Naive thymus-derived CD4-positive, alpha-beta T cell (primary cell): ENCODE results near the gene JPT2. TPM values are rescaled to one million over a fixed set of nuclear protein-coding genes. Genes with fewer than 3 reads are reported as not detected.

Experiments used
- ATAC-seq: fragments of 150-1000 bp; cut with Tn5 transposase; 2 replicates; pipeline ENCODE4 v1.10.0; 2021; ENCODE audit warnings: mild to moderate bottlenecking, moderate library complexity
- CTCF ChIA-PET: fragments of 350-600 bp; sonication (Branson Sonifier 250); formaldehyde crosslinking; loops from one replicate; lab custom pipeline; 2021; ENCODE audit warnings: antibody characterized with exemption; lab: Charles Lee
- POLR2A ChIA-PET: fragments of 350-600 bp; sonication (Branson Sonifier 250); formaldehyde crosslinking; loops from one replicate; lab custom pipeline; 2021; ENCODE audit warnings: antibody characterized with exemption, inconsistent platforms; lab: Charles Lee
- DNase-seq, 9 donors: peaks; one replicate each; pipeline versions ENCODE4 v3.0.0 to v3.0.0-alpha.2; 2020 to 2022; ENCODE audit warnings: mixed read lengths in 1 of 9
- H3K27ac ChIP-seq: one replicate; pipeline ENCODE4 v1.7.0; 2013; ENCODE audit warnings: mild to moderate bottlenecking, low read depth, low read length, moderate library complexity
- H3K27me3 ChIP-seq, 2 donors: one replicate each; pipeline ENCODE4 v1.7.0; 2013; ENCODE audit warnings: low read length in 2 of 2, mild to moderate bottlenecking in 2 of 2, moderate library complexity in 2 of 2; ENCODE audit not compliant: control insufficient read depth in 2 of 2, insufficient read depth in 2 of 2
- H3K36me3 ChIP-seq, 3 experiments: 1 replicate in 2 of 3; 2 replicates in 1 of 3; pipeline ENCODE4 v1.7.0; 2013; ENCODE audit warnings: low read length in 3 of 3, mild to moderate bottlenecking in 3 of 3, moderate library complexity in 1 of 3; ENCODE audit not compliant: insufficient read depth in 3 of 3, control insufficient read depth in 2 of 3
- H3K4me1 ChIP-seq, 2 donors: one replicate each; pipeline ENCODE4 v1.7.0; 2013; ENCODE audit warnings: low read length in 2 of 2, mild to moderate bottlenecking in 2 of 2, moderate library complexity in 1 of 2; ENCODE audit not compliant: control insufficient read depth in 2 of 2, insufficient read depth in 2 of 2
- H3K4me3 ChIP-seq: 2 replicates; pipeline ENCODE4 v1.7.0; 2013; ENCODE audit warnings: mild to moderate bottlenecking, low read length
- H3K9me3 ChIP-seq, 3 experiments: 1 replicate in 2 of 3; 2 replicates in 1 of 3; pipeline ENCODE4 v1.7.0; 2013; ENCODE audit warnings: low read length in 3 of 3; ENCODE audit not compliant: control insufficient read depth in 2 of 3
- H3K27ac Mint-ChIP-seq, 9 donors: one replicate each; pipeline ENCODE4 v1.8.0; 2020 to 2022; ENCODE audit warnings: mixed read lengths in 9 of 9, mild to moderate bottlenecking in 8 of 9, moderate library complexity in 5 of 9, inconsistent platforms in 2 of 9
- H3K27me3 Mint-ChIP-seq, 5 donors: one replicate each; pipeline ENCODE4 v1.8.0; 2021 to 2022; ENCODE audit warnings: mixed read lengths in 5 of 5, mild to moderate bottlenecking in 1 of 5
- H3K36me3 Mint-ChIP-seq, 5 donors: one replicate each; pipeline ENCODE4 v1.8.0; 2020 to 2022; ENCODE audit warnings: mixed read lengths in 5 of 5, mild to moderate bottlenecking in 3 of 5, inconsistent platforms in 1 of 5
- H3K4me1 Mint-ChIP-seq, 7 donors: one replicate each; pipeline ENCODE4 v1.8.0; 2020 to 2022; ENCODE audit warnings: mixed read lengths in 7 of 7, mild to moderate bottlenecking in 3 of 7, inconsistent platforms in 1 of 7
- H3K4me3 Mint-ChIP-seq, 10 donors: one replicate each; pipeline ENCODE4 v1.8.0; 2020 to 2022; ENCODE audit warnings: mild to moderate bottlenecking in 10 of 10, mixed read lengths in 10 of 10, moderate library complexity in 6 of 10, inconsistent platforms in 2 of 10
- H3K9me3 Mint-ChIP-seq, 11 donors: one replicate each; pipeline ENCODE4 v1.8.0; 2020 to 2022; ENCODE audit warnings: mixed read lengths in 11 of 11, mild to moderate bottlenecking in 4 of 11, inconsistent platforms in 1 of 11, moderate library complexity in 1 of 11
- intact Hi-C, 2 donors: fragments of 100-400 bp; cut with micrococcal nuclease; formaldehyde crosslinking; loops; one replicate each; pipeline ENCODE4 v1.15.1; 2023
- polyA plus RNA-seq, 2 donors: library from polyadenylated mRNA; unstranded; fragments of 300-500 nt; fragmentation: Illumina TruSeq; gene quantifications; one replicate each; pipeline ENCODE4 v1.2.3, GENCODE V29; 2021
- total RNA-seq, 6 experiments: library from RNA in 5 of 6; stranded (reverse) in 5 of 6; gene quantifications; 1 replicate in 5 of 6; 2 replicates in 1 of 6; pipeline ENCODE4 v1.2.3 and lab custom pipeline; 2021 to 2026

JPT2 gene
- total and polyA plus RNA-seq, 7 experiments from 2014 or later, result 12.6 to 67.2 (median 17.5) TPM

DNA sequence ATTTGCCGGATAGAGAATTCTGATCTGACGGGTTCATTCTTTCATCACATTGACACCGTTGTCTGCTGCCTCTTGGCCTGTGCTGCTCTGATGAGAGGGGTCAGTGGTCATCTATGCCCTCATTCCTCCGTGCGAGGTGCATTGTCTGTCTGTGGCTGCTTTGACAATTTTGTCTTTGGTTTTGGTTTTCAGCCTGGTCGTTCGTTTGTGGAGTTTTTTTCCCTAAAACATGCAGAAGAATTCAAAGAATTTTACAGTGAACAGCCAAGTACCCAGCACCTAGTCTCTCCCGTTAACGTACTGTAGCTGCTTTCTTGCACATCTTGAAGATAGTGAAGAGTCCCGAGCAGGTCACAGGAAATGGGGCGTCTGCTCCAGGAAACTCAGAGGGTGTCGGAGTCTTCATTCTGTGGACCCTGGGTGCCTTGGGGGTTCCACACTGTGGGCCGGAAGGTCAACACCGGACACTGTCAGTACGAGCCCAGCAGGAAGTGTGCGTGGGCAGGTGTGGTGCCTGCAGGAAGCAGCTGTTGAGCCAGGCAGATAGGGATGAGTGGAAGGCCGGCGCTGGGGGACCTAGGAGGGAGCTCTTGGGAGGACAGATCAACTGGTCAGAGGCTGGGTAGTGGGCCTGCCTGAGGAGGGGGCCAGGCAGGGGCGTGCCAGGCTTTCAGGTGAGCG lies 37.7 kb upstream of the JPT2 start:
- ATAC-seq (no peak), DNase-seq (no peak)
- Mint-ChIP-seq H3K4me1 (peaks cover 0 to 29% (median 5%) of the 10 kb centered on the region in 7 donors), H3K27ac (peak overlapping the region in 2 of 9 donors; percentile 42 to 72), H3K4me3 (peak overlapping the region in 1 of 10 donors; percentile 36), H3K9me3 (no peaks in the 10 kb centered on the region), H3K27me3 (no peaks in the 10 kb centered on the region), H3K36me3 (peaks cover 15 to 57% (median 19%) of the 10 kb centered on the region in 5 donors)
- H3K36me3 ChIP-seq, result peaks cover 0 to 83% (median 22%) of the 10 kb centered on the region in 3 experiments
- no peaks in the 10 kb centered on the region for H3K9me3 ChIP-seq
- H3K4me3 ChIP-seq, result no peak overlapping the region
- no peaks in the 10 kb centered on the region for H3K27me3 ChIP-seq
- intact Hi-C loops, result no loop called here
- CTCF ChIA-PET, result no interaction called here
- no peaks in the 10 kb centered on the region for H3K4me1 ChIP-seq
- no peak overlapping the region for H3K27ac ChIP-seq
- POLR2A ChIA-PET, result no interaction called here

DNA sequence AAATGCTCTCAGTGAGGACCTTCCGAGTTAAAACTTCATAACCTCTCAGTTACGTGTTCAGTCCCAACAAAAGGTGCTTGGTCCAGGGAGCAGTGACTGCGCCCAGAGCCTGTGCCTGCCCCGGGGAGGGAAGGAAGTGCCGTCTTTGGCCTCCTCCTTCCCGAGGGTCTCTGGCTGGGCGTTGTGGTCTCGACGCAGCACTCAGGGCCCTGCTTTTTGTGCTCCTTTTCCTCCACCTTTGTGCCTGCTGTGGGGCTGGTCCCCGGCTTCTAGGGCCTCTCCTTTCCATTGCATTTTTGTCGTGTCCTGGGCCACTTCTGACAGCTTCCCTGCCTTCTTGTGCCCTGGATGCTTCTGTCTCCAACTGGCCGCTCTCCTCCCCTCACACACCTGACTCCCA lies 36.8 kb upstream of the JPT2 start:
- CTCF ChIA-PET, result no interaction called here
- Mint-ChIP-seq H3K4me1 (peaks cover 5 to 38% (median 12%) of the 10 kb centered on the region in 7 donors), H3K27ac (no peak overlapping the region), H3K9me3 (no peaks in the 10 kb centered on the region), H3K27me3 (no peaks in the 10 kb centered on the region), H3K4me3 (no peak overlapping the region), H3K36me3 (peaks cover 15 to 62% (median 16%) of the 10 kb centered on the region in 5 donors)
- peaks cover 0 to 86% (median 22%) of the 10 kb centered on the region in 3 experiments for H3K36me3 ChIP-seq
- no peaks in the 10 kb centered on the region for H3K27me3 ChIP-seq
- H3K4me3 ChIP-seq, result no peak overlapping the region
- H3K4me1 ChIP-seq, result peaks cover 0 to 3% of the 10 kb centered on the region in 2 donors
- DNase-seq, result no peak
- intact Hi-C loops, result no loop called here
- ATAC-seq, result no peak
- no peak overlapping the region for H3K27ac ChIP-seq
- H3K9me3 ChIP-seq, result no peaks in the 10 kb centered on the region
- POLR2A ChIA-PET, result no interaction called here

GRCh38 chr16:1642148-1642547 lies 35.9 kb upstream of the JPT2 start:
- no peaks in the 10 kb centered on the region for H3K27me3 ChIP-seq
- ChIA-PET CTCF (interaction anchor here (0.6 kb wide), 1 partner anchor 193 kb away, joined by 3 read pairs; no protein-coding TSS in a partner anchor), POLR2A (no interaction called here)
- no peak overlapping the region for H3K27ac ChIP-seq
- no peak for DNase-seq
- H3K4me1 Mint-ChIP-seq, result peaks cover 7 to 44% (median 18%) of the 10 kb centered on the region in 7 donors
- peaks cover 0 to 8% of the 10 kb centered on the region in 2 donors for H3K4me1 ChIP-seq
- H3K9me3 Mint-ChIP-seq, result no peaks in the 10 kb centered on the region
- H3K36me3 ChIP-seq, result peaks cover 0 to 86% (median 22%) of the 10 kb centered on the region in 3 experiments
- H3K27me3 Mint-ChIP-seq, result no peaks in the 10 kb centered on the region
- no peak overlapping the region for H3K4me3 Mint-ChIP-seq
- H3K9me3 ChIP-seq, result no peaks in the 10 kb centered on the region
- peaks cover 15 to 67% (median 21%) of the 10 kb centered on the region in 5 donors for H3K36me3 Mint-ChIP-seq
- no peak overlapping the region for H3K4me3 ChIP-seq
- H3K27ac Mint-ChIP-seq, result peak overlapping the region in 1 of 9 donors; percentile 28
- ATAC-seq, result no peak
- intact Hi-C loops, result no loop called here

DNA sequence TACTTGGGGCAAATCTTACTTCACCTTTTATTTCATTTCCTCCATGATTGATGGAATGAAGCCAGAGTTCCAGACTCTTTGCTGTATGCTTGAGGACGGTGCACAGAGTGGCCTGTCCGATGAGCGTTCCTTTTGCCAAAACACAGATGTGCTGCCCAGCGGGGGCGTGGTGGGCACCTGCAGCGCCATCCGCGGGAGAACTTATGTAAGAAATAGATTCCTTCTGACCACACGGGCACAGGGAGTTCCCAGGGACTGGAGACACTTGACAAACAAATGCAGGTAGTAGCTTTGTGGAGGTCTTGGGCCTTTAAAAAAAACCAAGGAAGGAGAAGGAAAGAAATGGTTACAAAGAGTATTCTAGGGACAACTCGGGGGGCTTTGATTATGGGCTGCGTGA lies 35.3 kb upstream of the JPT2 start:
- H3K27ac Mint-ChIP-seq, result no peak overlapping the region
- peaks cover 15 to 69% (median 22%) of the 10 kb centered on the region in 5 donors for H3K36me3 Mint-ChIP-seq
- peaks cover 7 to 40% (median 18%) of the 10 kb centered on the region in 7 donors for H3K4me1 Mint-ChIP-seq
- H3K4me3 Mint-ChIP-seq, result no peak overlapping the region
- Histone ChIP-seq H3K4me1 (peaks cover 0 to 8% of the 10 kb centered on the region in 2 donors), H3K27me3 (no peaks in the 10 kb centered on the region), H3K27ac (no peak overlapping the region), H3K9me3 (no peaks in the 10 kb centered on the region), H3K4me3 (no peak overlapping the region), H3K36me3 (peaks cover 0 to 81% (median 17%) of the 10 kb centered on the region in 3 experiments)
- POLR2A ChIA-PET, result no interaction called here
- no peaks in the 10 kb centered on the region for H3K27me3 Mint-ChIP-seq
- no peak for DNase-seq
- CTCF ChIA-PET, result interaction anchor here (0.8 kb wide), 1 partner anchor 63 kb away, joined by 4 read pairs; the partner anchor contains the start of gene MAPK8IP3
- intact Hi-C loops, result no loop called here
- no peak for ATAC-seq
- H3K9me3 Mint-ChIP-seq, result no peaks in the 10 kb centered on the region

- Mint-ChIP-seq H3K4me1 (peaks cover 7 to 34% (median 17%) of the 10 kb centered on the region in 7 donors), H3K36me3 (peaks cover 9 to 65% (median 20%) of the 10 kb centered on the region in 5 donors), H3K9me3 (no peaks in the 10 kb centered on the region), H3K4me3 (no peak overlapping the region), H3K27me3 (no peaks in the 10 kb centered on the region), H3K27ac (peak overlapping the region in 2 of 9 donors; percentile 56 to 65)
- Histone ChIP-seq H3K4me1 (peaks cover 0 to 8% of the 10 kb centered on the region in 2 donors), H3K9me3 (no peaks in the 10 kb centered on the region), H3K4me3 (no peak overlapping the region), H3K36me3 (peaks cover 0 to 73% (median 16%) of the 10 kb centered on the region in 3 experiments), H3K27ac (no peak overlapping the region), H3K27me3 (no peaks in the 10 kb centered on the region)
- ChIA-PET POLR2A (no interaction called here), CTCF (interaction anchor here (0.8 kb wide), 1 partner anchor 62 kb away, joined by 4 read pairs; the partner anchor contains the start of gene MAPK8IP3)
- ATAC-seq (no peak), DNase-seq (no peak)
- intact Hi-C loops, result no loop called here
Measured at GRCh38 chr16:1643521-1643920, 34.6 kb upstream of the JPT2 start.

- H3K9me3 ChIP-seq, result no peaks in the 10 kb centered on the region
- CTCF ChIA-PET, result no interaction called here
- H3K4me3 ChIP-seq, result no peak overlapping the region
- Mint-ChIP-seq H3K27me3 (no peaks in the 10 kb centered on the region), H3K4me3 (peak overlapping the region in 2 of 10 donors; percentile 40 to 43), H3K36me3 (peaks cover 0 to 50% (median 15%) of the 10 kb centered on the region in 5 donors), H3K4me1 (peaks cover 12 to 24% (median 21%) of the 10 kb centered on the region in 7 donors), H3K27ac (peak overlapping the region in 5 of 9 donors; percentile 26 to 85 (median 77)), H3K9me3 (no peaks in the 10 kb centered on the region)
- DNase-seq (peak in 1 of 9 donors; percentile 44), ATAC-seq (peak; percentile 75)
- no peaks in the 10 kb centered on the region for H3K27me3 ChIP-seq
- intact Hi-C loops, result loop anchor here in 1 of 2 donors (1.0 kb wide), 2 partner anchors 33 to 171 kb away; partner anchors contain the start of gene CLCN7
- peaks cover 0 to 55% (median 6%) of the 10 kb centered on the region in 3 experiments for H3K36me3 ChIP-seq
- peaks cover 0 to 8% of the 10 kb centered on the region in 2 donors for H3K4me1 ChIP-seq
- H3K27ac ChIP-seq, result no peak overlapping the region
- POLR2A ChIA-PET, result no interaction called here
Measured at GRCh38 chr16:1645914-1646525, 32.1 kb upstream of the JPT2 start.
